Left forelimb (tissue), 1 donor: ENCODE measurements around the gene ANLN.
"Not testable (repeated sequence)": the region's sequence is repeated elsewhere in the genome, so short reads cannot be mapped to it uniquely, and the experiment has no call there.

Source experiments
- DNase-seq: peaks from one replicate; pipeline ENCODE4 v3.0.0-alpha.2; 2018; ENCODE audit warnings: low spot score

ANLN gene

GRCh38 chr7:36389371-36390198 is at the start of gene ANLN:
ANLN (plus strand) TSS chr7:36389862; CDS start chr7:36390027, 165 bp downstream.
- peak; percentile 94 for DNase-seq

GRCh38 chr7:36343548-36343947 is 46.1 kb upstream of the ANLN start:
- no peak for DNase-seq

GRCh38 chr7:36344622-36345021 is 45.0 kb upstream of the ANLN start:
- no peak for DNase-seq

GRCh38 chr7:36346260-36346831 is 43.3 kb upstream of the ANLN start:
- no peak for DNase-seq

GRCh38 chr7:36348256-36348655 is 41.4 kb upstream of the ANLN start:
- no peak for DNase-seq

- DNase-seq: no peak
Measured at GRCh38 chr7:36348771-36349170, 40.9 kb upstream of the ANLN start.

- DNase-seq: no peak
Measured at GRCh38 chr7:36349626-36350025, 40.0 kb upstream of the ANLN start.

- DNase-seq: no peak
Measured at GRCh38 chr7:36355490-36355889, 34.2 kb upstream of the ANLN start.

- DNase-seq: no peak
Measured at GRCh38 chr7:36357054-36357453, 32.6 kb upstream of the ANLN start.

GRCh38 chr7:36358589-36358988 is 31.1 kb upstream of the ANLN start:
- no peak for DNase-seq

GRCh38 chr7:36360244-36360643 is 29.4 kb upstream of the ANLN start:
- no peak for DNase-seq

GRCh38 chr7:36361227-36361626 is 28.4 kb upstream of the ANLN start:
- no peak for DNase-seq

- DNase-seq: no peak
Measured at GRCh38 chr7:36363515-36363914, 26.1 kb upstream of the ANLN start.

- DNase-seq: no peak
Measured at GRCh38 chr7:36366005-36366717, 23.5 kb upstream of the ANLN start.

- peak; percentile 93 for DNase-seq
Measured at GRCh38 chr7:36366718-36367560, 22.7 kb upstream of the ANLN start.

- DNase-seq: no peak
Measured at GRCh38 chr7:36367561-36368077, 22.0 kb upstream of the ANLN start.

- DNase-seq: no peak
Measured at GRCh38 chr7:36368496-36368895, 21.2 kb upstream of the ANLN start.

GRCh38 chr7:36369171-36369570 is 20.5 kb upstream of the ANLN start:
- DNase-seq: no peak

- DNase-seq: no peak
Measured at GRCh38 chr7:36370046-36370445, 19.6 kb upstream of the ANLN start.

GRCh38 chr7:36372156-36372555 is 17.5 kb upstream of the ANLN start:
- DNase-seq: no peak

- not testable (repeated sequence) for DNase-seq
Measured at GRCh38 chr7:36378555-36378954, 11.1 kb upstream of the ANLN start.
